Measurements from ENCODE around the gene DUSP19. TPM values are rescaled to one million over a fixed set of nuclear protein-coding genes. Genes with fewer than 3 reads are reported as not detected.
A peak's percentile ranks its signal among the peaks of the same experiment; 100 is the strongest.

Gene DUSP19
- total and polyA plus RNA-seq, 2 of the 13 experiments (the other 11 are each of a cell fraction or from before 2014, with no cell fraction given) = 1.3 to 1.9 TPM

DNA sequence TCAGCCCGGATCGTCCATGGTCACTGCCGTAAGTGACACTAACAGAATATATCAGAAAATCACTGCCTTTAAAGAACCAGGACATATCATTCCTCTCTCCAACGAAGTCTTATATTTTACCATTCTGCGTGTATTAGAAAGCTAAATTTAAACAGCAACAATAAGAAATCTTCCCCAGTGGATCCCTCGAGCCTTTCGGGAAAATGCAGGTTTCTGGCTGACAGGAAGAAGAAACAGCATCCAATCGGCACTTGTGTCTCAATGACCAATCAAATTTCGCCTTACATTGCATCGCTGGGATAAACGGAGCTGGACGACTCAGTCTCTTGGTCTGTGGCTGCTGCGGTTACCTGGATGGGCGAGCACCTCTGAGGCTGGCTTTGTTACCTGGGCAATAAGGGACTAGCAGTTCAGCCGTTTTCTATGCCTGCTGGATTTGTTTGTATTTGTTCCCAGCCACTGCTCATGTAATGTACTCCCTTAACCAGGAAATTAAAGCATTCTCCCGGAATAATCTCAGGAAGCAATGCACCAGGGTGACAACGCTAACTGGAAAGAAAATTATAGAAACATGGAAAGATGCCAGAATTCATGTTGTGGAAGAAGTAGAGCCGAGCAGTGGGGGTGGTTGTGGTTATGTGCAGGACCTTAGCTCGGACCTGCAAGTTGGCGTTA, at the start of gene DUSP19 (continued):
- TF ChIP-seq ZNF225 (CRISPR knock-in tag; IDR thresholded peaks at IDR 0.05) (no peak), ZNF615 (CRISPR knock-in tag; IDR thresholded peaks at IDR 0.05; ENCODE audit: borderline replicate concordance) (no peak), NONO (IDR thresholded peaks at IDR 0.05) (no peak), NONO (CRISPR knock-in tag; conservative IDR thresholded peaks at IDR 0.05) (0 out of 2 replicates have a peak, but pooled peaks have one; percentile 70), ZNF230 (CRISPR knock-in tag; IDR thresholded peaks at IDR 0.05) (no peak; the same call in 1 of the 2 replicates), ZNF343 (CRISPR knock-in tag; IDR thresholded peaks at IDR 0.05) (no peak), MTF2 (CRISPR knock-in tag; IDR thresholded peaks at IDR 0.05; ENCODE audit: borderline replicate concordance) (peak; percentile 61; the same call in 1 of the 2 replicates), ZNF562 (CRISPR knock-in tag; IDR thresholded peaks at IDR 0.05; ENCODE audit: borderline replicate concordance) (no peak), KDM1A (CRISPR knock-in tag; IDR thresholded peaks at IDR 0.05) (no peak), ATM (IDR thresholded peaks at IDR 0.05; ENCODE audit: borderline replicate concordance) (no peak), ZKSCAN5 (CRISPR knock-in tag; IDR thresholded peaks at IDR 0.05) (no peak), BCL6 (CRISPR knock-in tag; IDR thresholded peaks at IDR 0.05) (no peak; the same call in 1 of the 2 replicates), SIX1 (CRISPR knock-in tag; IDR thresholded peaks at IDR 0.05; ENCODE audit: borderline replicate concordance) (0 out of 2 replicates have a peak, but pooled peaks have one; percentile 29), KAT8 (CRISPR knock-in tag; IDR thresholded peaks at IDR 0.05) (peak; percentile 98), SIN3A (IDR thresholded peaks at IDR 0.05; ENCODE audit: borderline replicate concordance, low read depth, low read length) (peak; percentile 53; the same call in 1 of the 2 replicates), ZNF839 (CRISPR knock-in tag; IDR thresholded peaks at IDR 0.05; ENCODE audit: borderline replicate concordance) (no peak), NFRKB (IDR thresholded peaks at IDR 0.05) (no peak), HNF4A (CRISPR knock-in tag; IDR thresholded peaks at IDR 0.05) (no peak), ZFP36 (IDR thresholded peaks at IDR 0.05; ENCODE audit: borderline replicate concordance, low read depth, low read length, partially characterized antibody) (no peak), TOE1 (CRISPR knock-in tag; IDR thresholded peaks at IDR 0.05) (peak; percentile 26; the same call in 1 of the 2 replicates)
- TF ChIP-seq, protein P1, sequence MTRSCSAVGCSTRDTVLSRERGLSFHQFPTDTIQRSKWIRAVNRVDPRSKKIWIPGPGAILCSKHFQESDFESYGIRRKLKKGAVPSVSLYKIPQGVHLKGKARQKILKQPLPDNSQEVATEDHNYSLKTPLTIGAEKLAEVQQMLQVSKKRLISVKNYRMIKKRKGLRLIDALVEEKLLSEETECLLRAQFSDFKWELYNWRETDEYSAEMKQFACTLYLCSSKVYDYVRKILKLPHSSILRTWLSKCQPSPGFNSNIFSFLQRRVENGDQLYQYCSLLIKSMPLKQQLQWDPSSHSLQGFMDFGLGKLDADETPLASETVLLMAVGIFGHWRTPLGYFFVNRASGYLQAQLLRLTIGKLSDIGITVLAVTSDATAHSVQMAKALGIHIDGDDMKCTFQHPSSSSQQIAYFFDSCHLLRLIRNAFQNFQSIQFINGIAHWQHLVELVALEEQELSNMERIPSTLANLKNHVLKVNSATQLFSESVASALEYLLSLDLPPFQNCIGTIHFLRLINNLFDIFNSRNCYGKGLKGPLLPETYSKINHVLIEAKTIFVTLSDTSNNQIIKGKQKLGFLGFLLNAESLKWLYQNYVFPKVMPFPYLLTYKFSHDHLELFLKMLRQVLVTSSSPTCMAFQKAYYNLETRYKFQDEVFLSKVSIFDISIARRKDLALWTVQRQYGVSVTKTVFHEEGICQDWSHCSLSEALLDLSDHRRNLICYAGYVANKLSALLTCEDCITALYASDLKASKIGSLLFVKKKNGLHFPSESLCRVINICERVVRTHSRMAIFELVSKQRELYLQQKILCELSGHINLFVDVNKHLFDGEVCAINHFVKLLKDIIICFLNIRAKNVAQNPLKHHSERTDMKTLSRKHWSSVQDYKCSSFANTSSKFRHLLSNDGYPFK (CRISPR knock-in tag; IDR thresholded peaks at IDR 0.05; ENCODE audit: borderline replicate concordance) = peak; percentile 64; the same call in 1 of the 2 replicates
- TF ChIP-seq, protein P2, sequence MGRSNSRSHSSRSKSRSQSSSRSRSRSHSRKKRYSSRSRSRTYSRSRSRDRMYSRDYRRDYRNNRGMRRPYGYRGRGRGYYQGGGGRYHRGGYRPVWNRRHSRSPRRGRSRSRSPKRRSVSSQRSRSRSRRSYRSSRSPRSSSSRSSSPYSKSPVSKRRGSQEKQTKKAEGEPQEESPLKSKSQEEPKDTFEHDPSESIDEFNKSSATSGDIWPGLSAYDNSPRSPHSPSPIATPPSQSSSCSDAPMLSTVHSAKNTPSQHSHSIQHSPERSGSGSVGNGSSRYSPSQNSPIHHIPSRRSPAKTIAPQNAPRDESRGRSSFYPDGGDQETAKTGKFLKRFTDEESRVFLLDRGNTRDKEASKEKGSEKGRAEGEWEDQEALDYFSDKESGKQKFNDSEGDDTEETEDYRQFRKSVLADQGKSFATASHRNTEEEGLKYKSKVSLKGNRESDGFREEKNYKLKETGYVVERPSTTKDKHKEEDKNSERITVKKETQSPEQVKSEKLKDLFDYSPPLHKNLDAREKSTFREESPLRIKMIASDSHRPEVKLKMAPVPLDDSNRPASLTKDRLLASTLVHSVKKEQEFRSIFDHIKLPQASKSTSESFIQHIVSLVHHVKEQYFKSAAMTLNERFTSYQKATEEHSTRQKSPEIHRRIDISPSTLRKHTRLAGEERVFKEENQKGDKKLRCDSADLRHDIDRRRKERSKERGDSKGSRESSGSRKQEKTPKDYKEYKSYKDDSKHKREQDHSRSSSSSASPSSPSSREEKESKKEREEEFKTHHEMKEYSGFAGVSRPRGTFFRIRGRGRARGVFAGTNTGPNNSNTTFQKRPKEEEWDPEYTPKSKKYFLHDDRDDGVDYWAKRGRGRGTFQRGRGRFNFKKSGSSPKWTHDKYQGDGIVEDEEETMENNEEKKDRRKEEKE (IDR thresholded peaks at IDR 0.05) = no peak
- TF ChIP-seq, protein P3, sequence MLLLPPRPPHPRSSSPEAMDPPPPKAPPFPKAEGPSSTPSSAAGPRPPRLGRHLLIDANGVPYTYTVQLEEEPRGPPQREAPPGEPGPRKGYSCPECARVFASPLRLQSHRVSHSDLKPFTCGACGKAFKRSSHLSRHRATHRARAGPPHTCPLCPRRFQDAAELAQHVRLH (CRISPR knock-in tag; IDR thresholded peaks at IDR 0.05; ENCODE audit: borderline replicate concordance, low read depth) = no peak; the same call in 1 of the 2 replicates
- TF ChIP-seq, protein P4, sequence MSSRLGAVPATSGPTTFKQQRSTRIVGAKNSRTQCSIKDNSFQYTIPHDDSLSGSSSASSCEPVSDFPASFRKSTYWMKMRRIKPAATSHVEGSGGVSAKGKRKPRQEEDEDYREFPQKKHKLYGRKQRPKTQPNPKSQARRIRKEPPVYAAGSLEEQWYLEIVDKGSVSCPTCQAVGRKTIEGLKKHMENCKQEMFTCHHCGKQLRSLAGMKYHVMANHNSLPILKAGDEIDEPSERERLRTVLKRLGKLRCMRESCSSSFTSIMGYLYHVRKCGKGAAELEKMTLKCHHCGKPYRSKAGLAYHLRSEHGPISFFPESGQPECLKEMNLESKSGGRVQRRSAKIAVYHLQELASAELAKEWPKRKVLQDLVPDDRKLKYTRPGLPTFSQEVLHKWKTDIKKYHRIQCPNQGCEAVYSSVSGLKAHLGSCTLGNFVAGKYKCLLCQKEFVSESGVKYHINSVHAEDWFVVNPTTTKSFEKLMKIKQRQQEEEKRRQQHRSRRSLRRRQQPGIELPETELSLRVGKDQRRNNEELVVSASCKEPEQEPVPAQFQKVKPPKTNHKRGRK (CRISPR knock-in tag; IDR thresholded peaks at IDR 0.05) = no peak
